Stomach (tissue), 9 donors: ENCODE data around the gene MRPL27. TPM values are rescaled to one million over a fixed set of nuclear protein-coding genes. Genes with fewer than 3 reads are reported as not detected.

Source experiments
- DNase-seq, 2 donors: peaks; one replicate each; pipeline versions ENCODE4 v3.0.0 to v3.0.0-alpha.2; 2013 to 2019
- H3K27ac ChIP-seq, 5 donors: fragments of 200-600 bp in 4 of 5; sonication (generic) in 4 of 5; one replicate each; pipeline ENCODE4 v1.5.1; 2013 to 2019; ENCODE audit warnings: mild to moderate bottlenecking in 1 of 5, moderate library complexity in 1 of 5
- H3K27me3 ChIP-seq, 3 donors: fragments of 200-600 bp; sonication (generic); one replicate each; pipeline ENCODE4 v1.5.1; 2017 to 2019; ENCODE audit warnings: mixed run types in 1 of 3
- H3K36me3 ChIP-seq, 4 donors: fragments of 200-600 bp; sonication (generic); 1 replicate in 3 of 4; 2 replicates in 1 of 4; pipeline ENCODE4 v1.5.1; 2016 to 2019
- H3K4me1 ChIP-seq, 4 donors: fragments of 200-600 bp; sonication (generic); one replicate each; pipeline ENCODE4 v1.5.1; 2016 to 2019
- H3K4me3 ChIP-seq, 4 donors: fragments of 200-600 bp; sonication (generic) in 3 of 4; one replicate each; pipeline ENCODE4 v1.5.1; 2016 to 2019; ENCODE audit warnings: mild to moderate bottlenecking in 1 of 4
- H3K9me3 ChIP-seq, 4 donors: fragments of 200-600 bp; sonication (generic); one replicate each; pipeline ENCODE4 v1.5.1; 2016 to 2019
- EP300 ChIP-seq: sonication (generic); formaldehyde crosslinking; IDR thresholded peaks from one replicate; pipeline ENCODE4 v1.6.1; 2017; ENCODE audit warnings: antibody characterized with exemption
- POLR2A ChIP-seq, 4 donors: fragments of 450-650 bp; IDR thresholded peaks; one replicate each; pipeline ENCODE4 v1.6.1; 2016; ENCODE audit warnings: antibody characterized with exemption in 4 of 4, control low read depth in 2 of 4, mild to moderate bottlenecking in 1 of 4, moderate library complexity in 1 of 4
- POLR2AphosphoS5 ChIP-seq, 3 donors: sonication (generic); formaldehyde crosslinking; IDR thresholded peaks; one replicate each; pipeline ENCODE4 v1.6.1; 2016; ENCODE audit warnings: antibody characterized with exemption in 3 of 3
- WGBS, 5 donors: extraction: QIAGEN DNeasy Blood & Tissue Kit in 3 of 5; methylation state at CpG; one replicate each; pipeline versions ENCODE4 v1.1.5 to v1.1.7; 2013 to 2018; 5-methylcytosine and 5-hydroxymethylcytosine counted together
- intact Hi-C: fragments of 100-400 bp; cut with DNase I; formaldehyde crosslinking; loops from one replicate; pipeline ENCODE4 v1.15.1; 2023; ENCODE audit warnings: low total_unique reads
- polyA plus RNA-seq, 3 donors: library from polyadenylated mRNA; stranded (reverse); fragments of 200-250 nt; gene quantifications; one replicate each; pipeline ENCODE4 v1.2.3, GENCODE V29; 2013
- total RNA-seq, 5 donors: library from RNA; depleted of rRNA; stranded (reverse); fragments of >200 nt; gene quantifications; one replicate each; pipeline versions ENCODE4 v1.1.0 to v1.2.3, GENCODE V29; 2014 to 2016
- TF ChIP-seq, protein P1 (sequence below), 7 experiments: fragments of 450-650 bp in 4 of 7; fragments of 200-600 bp in 3 of 7; sonication (generic) in 3 of 7; IDR thresholded peaks; one replicate each; pipeline ENCODE4 v1.5.1; 2016 to 2019; ENCODE audit warnings: antibody characterized with exemption in 7 of 7, control low read depth in 2 of 7, mild to moderate bottlenecking in 1 of 7
- donor health status: healthy with polysubstance abuse.
- donor health status: Bipolar disorder and iron deficiency.
- donor health status: healthy.

MRPL27 gene
- total and polyA plus RNA-seq, 8 donors, result 25.0 to 258 (median 60.1) TPM

DNA sequence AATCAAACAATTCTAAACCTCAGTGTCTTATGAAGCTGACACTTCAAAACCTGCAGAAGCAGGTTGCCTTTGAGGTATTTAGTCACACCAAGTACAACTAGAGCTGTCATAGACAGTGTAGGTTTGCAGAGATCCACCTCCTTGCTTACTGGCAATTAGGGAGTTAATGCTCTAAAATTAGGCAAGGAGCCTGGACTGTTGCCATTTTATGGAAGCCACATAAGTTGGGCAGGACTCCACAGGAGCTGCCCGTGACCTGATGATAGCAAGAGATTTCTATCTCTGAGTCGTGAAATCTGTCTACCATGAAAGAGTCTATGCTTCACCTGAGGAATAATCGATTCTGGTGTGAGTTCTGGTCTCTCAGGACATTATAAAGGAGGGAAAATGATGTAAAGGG, 8.9 kb upstream of the MRPL27 start:
- H3K27ac ChIP-seq, result no peak overlapping the region
- no peak for DNase-seq
- H3K27me3 ChIP-seq, result no peaks in the 10 kb centered on the region
- H3K4me1 ChIP-seq, result peaks cover 0 to 5% (median 0%) of the 10 kb centered on the region in 4 donors
- H3K9me3 ChIP-seq, result no peaks in the 10 kb centered on the region
- intact Hi-C loops, result no loop called here
- WGBS, 5 donors, result 34 to 44% (median 44%) methylated on average over 3 of the region's 3 CpGs
- TF ChIP-seq POLR2AphosphoS5 (IDR thresholded peaks at IDR 0.05), result no peak
- TF ChIP-seq POLR2A (IDR thresholded peaks at IDR 0.05), result no peak
- TF ChIP-seq, protein P1, sequence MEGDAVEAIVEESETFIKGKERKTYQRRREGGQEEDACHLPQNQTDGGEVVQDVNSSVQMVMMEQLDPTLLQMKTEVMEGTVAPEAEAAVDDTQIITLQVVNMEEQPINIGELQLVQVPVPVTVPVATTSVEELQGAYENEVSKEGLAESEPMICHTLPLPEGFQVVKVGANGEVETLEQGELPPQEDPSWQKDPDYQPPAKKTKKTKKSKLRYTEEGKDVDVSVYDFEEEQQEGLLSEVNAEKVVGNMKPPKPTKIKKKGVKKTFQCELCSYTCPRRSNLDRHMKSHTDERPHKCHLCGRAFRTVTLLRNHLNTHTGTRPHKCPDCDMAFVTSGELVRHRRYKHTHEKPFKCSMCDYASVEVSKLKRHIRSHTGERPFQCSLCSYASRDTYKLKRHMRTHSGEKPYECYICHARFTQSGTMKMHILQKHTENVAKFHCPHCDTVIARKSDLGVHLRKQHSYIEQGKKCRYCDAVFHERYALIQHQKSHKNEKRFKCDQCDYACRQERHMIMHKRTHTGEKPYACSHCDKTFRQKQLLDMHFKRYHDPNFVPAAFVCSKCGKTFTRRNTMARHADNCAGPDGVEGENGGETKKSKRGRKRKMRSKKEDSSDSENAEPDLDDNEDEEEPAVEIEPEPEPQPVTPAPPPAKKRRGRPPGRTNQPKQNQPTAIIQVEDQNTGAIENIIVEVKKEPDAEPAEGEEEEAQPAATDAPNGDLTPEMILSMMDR (IDR thresholded peaks at IDR 0.05), result no peak
- TF ChIP-seq EP300, result no peak
- no peak overlapping the region for H3K4me3 ChIP-seq
- H3K36me3 ChIP-seq, result peaks cover 59 to 79% (median 70%) of the 10 kb centered on the region in 4 donors

DNA sequence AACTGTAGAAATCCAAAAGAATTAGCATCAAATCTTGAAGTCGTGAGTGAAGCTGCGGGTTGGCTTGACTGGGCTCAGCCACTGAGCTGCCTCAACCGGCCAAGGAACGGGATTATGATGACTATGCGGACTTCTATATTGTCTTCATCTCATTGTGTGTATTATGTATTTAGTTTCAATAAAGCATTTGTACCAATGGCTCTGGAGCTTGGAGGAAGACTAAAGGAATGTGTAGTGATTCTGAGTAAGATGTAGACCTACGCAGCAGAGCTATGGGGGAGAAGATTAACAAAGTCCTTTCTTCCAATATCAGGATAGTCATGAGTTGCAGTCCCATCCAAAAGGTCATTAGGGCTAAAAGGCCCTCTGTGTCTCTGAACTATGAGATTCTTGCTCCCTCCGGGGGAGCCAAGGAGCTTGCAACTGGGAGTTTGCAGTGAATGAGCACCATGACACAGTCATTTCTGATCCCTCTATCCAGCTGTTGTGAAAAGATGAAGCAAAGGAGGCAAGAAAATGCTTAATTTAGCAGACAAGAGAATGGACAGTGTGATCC, 8.4 kb upstream of the MRPL27 start:
- Histone ChIP-seq H3K4me1 (peaks cover 0 to 5% (median 0%) of the 10 kb centered on the region in 4 donors), H3K4me3 (no peak overlapping the region), H3K27me3 (no peaks in the 10 kb centered on the region), H3K27ac (no peak overlapping the region), H3K36me3 (peaks cover 53 to 73% (median 64%) of the 10 kb centered on the region in 4 donors), H3K9me3 (no peaks in the 10 kb centered on the region)
- DNase-seq, result no peak
- TF ChIP-seq, protein P1 (IDR thresholded peaks at IDR 0.05), result no peak
- TF ChIP-seq POLR2AphosphoS5 (IDR thresholded peaks at IDR 0.05), result no peak
- no peak for TF ChIP-seq POLR2A (IDR thresholded peaks at IDR 0.05)
- TF ChIP-seq EP300, result no peak
- intact Hi-C loops, result no loop called here
- WGBS, 5 donors, result 87 to 93% (median 92%) methylated on average over 7 of the region's 7 CpGs

DNA sequence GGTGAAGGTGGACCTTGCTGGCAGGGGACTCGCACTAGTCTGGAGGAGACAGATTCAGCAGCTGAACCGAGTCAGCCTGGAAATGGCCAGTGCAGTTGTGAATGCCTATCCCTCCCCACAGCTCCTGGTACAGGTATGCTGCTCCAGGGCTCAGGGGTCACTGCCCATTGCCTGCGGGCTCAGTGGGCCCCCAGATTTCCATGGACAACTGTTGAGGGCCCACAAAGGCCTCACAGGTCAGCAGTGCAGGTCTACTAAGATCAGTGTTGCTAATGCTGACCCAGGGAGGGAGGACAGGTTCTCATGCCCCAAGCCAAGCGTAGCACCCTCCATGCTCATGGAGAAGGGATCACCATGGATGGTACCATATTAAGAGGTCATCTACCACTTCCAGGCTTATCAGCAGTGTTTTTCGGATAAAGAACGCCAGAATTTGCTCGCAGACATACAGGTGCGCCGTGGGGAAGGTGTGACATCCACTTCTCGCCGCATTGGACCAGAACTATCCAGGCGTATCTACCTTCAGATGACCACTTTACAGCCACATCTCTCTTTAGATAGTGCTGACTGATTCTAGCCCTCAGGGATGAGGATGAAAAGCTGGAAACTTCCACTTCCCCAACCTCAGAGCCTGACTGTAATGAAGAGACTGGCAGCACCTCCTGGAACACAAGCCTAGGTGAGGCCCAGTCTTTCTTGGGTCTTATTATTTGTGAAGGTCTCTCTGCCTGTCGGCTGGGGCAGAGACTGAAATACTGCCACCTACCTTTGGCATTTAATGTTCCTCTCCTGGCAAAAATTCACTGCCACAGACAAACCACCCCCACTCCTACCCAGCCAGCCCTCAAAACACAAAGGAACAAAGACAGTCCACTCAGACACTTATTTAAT, 7.6 kb upstream of the MRPL27 start:
- H3K4me3 ChIP-seq, result no peak overlapping the region
- H3K27me3 ChIP-seq, result no peaks in the 10 kb centered on the region
- peaks cover 46 to 66% (median 57%) of the 10 kb centered on the region in 4 donors for H3K36me3 ChIP-seq
- intact Hi-C loops, result no loop called here
- no peak for DNase-seq
- no peaks in the 10 kb centered on the region for H3K9me3 ChIP-seq
- no peak overlapping the region for H3K27ac ChIP-seq
- peaks cover 0 to 5% (median 0%) of the 10 kb centered on the region in 4 donors for H3K4me1 ChIP-seq
- TF ChIP-seq EP300 (no peak), POLR2A (IDR thresholded peaks at IDR 0.05) (no peak), POLR2AphosphoS5 (IDR thresholded peaks at IDR 0.05) (no peak)
- TF ChIP-seq, protein P1 (IDR thresholded peaks at IDR 0.05), result no peak
- WGBS, 5 donors, result 84 to 91% (median 87%) methylated on average over 11 to 13 of the region's 13 CpGs

DNA sequence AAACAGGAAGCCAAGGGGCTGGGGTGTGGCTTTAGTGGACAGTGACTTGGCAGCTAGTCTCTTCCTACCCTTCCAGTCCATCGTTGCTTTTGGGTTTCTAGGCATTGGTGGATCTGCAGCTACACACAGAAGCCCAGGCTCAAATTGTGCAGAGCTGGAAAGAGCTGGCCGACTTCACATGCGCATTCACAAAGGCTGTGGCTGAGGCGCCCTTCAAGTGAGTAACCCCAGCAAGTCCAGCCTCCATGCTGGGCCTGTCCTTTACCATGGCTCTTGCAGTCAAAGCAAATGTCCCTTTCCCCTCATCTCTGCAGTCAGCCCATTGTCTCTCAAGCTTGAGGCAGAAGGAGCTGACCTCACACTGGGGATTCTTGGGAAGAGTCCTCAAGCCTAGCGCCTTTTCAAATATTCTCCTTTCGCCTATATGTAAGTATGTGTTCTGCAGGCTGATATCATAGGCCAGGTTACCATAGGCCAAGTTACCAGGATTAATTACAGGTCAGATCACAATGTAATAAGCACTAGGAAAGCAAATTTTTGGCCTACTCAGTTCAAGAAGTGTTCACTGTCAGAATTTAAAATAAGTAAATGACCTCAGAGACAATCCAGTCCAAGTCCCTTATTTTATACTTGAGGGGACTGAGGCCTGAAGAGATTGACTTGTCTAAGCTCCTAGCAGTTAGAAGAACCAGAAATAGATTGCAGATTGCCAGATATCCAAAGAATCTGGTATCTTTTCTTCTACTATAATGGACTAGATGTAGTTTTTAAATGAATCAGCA, 6.6 kb upstream of the MRPL27 start:
- Histone ChIP-seq H3K36me3 (peaks cover 35 to 55% (median 46%) of the 10 kb centered on the region in 4 donors), H3K4me3 (no peak overlapping the region), H3K27me3 (no peaks in the 10 kb centered on the region), H3K4me1 (peaks cover 0 to 5% (median 0%) of the 10 kb centered on the region in 4 donors), H3K9me3 (no peaks in the 10 kb centered on the region), H3K27ac (no peak overlapping the region)
- DNase-seq, result no peak
- WGBS, 5 donors, result 88 to 94% (median 91%) methylated on average over 6 of the region's 6 CpGs
- no peak for TF ChIP-seq POLR2A (IDR thresholded peaks at IDR 0.05)
- TF ChIP-seq EP300, result no peak
- TF ChIP-seq, protein P1 (IDR thresholded peaks at IDR 0.05), result no peak
- TF ChIP-seq POLR2AphosphoS5 (IDR thresholded peaks at IDR 0.05), result no peak
- intact Hi-C loops, result no loop called here
